ENCODE data around the gene RXFP1.

Gene RXFP1

GRCh38 chr4:158521484-158522088 is at the start of gene RXFP1:
TSS of gene RXFP1 (plus strand) at chr4:158521882. CDS start at chr4:158521977, 95 bp downstream.
- DNase-seq, result no peak

DNA sequence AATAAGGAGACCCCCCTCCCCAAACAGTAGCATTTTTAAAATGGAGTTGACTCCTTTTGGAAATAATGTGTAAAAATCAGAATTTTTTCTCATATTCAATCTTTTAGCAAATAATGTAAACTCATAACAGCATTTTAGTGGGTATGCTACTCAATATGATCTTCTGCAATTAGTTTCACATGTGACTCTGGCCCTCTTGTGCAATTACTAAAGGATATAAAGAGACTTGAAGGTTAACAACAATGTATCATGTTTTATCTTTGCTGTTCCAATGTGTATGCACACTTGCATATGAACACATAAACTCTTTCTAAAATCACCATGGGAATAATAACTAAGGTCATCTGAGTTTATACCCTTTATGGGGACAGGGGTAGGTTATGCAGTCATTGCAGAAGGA is 39.9 kb upstream of the RXFP1 start:
- no peak for DNase-seq

DNA sequence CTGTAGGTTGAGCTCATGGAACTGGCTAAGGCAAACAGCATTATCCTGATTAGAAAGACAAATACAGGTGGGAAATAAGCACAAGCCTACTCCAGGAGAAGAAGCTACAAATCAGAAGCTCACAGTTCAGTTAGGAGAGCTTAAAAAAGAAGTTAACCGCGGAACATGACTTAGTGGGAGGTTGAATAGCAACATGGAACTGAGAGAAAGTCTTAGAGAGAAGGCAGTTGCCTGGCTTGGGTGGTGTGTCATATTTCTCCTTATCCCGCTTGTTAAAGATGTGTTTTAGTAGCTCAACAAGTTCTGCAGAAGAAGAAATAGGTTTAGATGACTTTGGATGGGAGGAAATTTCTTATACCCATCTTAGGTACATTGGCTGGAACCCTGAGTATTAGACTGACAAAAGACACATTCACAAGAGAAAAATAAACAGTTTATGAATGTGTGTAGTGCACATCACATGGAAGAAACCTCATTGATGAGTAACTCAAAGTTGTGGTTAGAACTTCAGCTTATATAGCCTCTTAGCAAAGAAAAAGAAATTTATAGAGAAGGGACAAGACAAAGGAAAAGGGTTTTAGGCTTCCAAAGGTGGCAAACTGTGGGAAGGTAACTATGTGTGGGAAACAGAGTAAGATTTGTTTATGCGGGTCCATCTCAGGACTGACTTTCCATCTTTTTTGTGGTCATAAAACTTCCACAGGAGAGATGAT is 37.4 kb upstream of the RXFP1 start:
- no peak for DNase-seq

DNA sequence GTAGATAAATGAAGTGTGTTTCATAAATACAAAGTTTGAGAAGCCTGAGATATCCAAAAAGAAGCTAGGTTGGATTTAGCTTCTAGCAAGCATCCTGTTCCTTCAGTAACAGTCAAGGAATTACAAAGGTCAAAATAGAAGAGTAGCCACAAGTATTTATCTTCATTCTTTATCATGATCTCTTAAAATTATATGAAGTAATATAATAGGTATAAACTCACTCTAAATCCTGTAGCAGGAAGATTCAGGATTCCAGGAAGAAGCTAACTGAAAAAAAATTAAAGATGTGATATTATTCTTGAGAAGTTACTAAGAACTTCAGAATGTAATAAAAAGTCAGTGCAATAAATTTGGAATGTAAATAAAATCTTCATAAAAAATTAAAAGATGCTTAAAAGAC is 31.1 kb upstream of the RXFP1 start:
- no peak for DNase-seq

GRCh38 chr4:158492391-158492790 is 29.3 kb upstream of the RXFP1 start:
- DNase-seq, result no peak

- DNase-seq, result no peak
Measured at GRCh38 chr4:158496030-158496741, 25.5 kb upstream of the RXFP1 start.

- DNase-seq, result no peak
Measured at GRCh38 chr4:158500054-158500453, 21.6 kb upstream of the RXFP1 start.

GRCh38 chr4:158513256-158513655 is 8.4 kb upstream of the RXFP1 start:
- DNase-seq, result no peak

DNA sequence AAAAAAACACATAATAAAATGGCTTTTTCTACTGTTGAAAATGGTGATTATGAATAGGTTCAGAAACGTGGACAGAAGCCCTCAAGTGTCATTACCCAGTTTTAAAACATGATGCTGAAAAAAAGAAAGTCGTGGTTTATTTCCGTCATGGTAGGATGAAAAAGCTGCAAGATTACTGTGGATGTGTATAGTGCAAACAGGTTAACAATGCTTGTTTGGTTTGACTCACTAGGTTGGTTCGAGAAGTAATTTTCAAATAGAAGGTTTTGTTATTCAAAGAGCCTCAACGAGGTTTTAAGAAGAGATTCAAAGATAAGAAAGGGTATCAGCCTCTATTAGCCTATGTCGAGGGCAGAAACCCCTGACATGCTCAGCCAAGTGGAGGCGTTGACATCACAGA is 2.5 kb upstream of the RXFP1 start:
- DNase-seq, result no peak

GRCh38 chr4:158523990-158524535 is 2.4 kb downstream of the RXFP1 start:
- no peak for DNase-seq

DNA sequence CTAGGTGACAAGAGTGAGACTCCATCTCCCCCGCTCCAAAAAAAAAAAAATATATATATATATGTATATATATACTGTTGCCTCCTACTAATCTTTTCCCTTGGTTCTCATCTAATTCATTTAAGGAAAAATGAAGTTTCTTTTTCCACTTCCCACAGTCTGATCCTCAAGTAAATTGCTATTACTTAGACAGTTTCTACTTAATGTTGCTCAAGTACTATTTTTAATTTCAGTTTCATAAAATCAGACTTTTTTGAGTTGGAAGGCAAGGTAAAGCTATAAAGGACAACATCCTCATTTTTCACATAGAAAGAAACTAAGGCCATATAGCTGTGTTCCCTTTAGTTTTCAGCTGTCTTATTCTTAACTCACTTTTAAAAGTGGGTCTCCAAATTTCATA is 5.8 kb downstream of the RXFP1 start:
- no peak for DNase-seq

DNA sequence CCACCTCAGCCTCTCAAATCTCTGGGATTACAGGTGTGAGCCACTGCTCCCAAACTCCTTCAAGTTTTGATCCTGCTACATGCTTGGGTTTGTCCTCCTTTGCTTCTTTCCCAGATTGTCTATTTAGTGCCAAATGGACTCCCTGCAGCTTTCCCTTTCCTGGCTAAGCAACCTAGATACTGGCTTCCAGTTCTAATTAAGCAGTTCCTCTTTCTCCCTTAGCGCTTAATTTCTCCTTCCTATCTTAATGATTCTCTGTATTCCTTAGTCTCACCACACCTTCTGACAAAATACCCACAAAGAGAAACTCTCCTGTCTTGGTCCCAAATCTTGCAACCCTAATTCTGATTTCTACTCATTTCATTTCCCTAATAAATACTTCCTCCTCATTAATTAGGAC is 7.8 kb downstream of the RXFP1 start:
- DNase-seq, result no peak

DNA sequence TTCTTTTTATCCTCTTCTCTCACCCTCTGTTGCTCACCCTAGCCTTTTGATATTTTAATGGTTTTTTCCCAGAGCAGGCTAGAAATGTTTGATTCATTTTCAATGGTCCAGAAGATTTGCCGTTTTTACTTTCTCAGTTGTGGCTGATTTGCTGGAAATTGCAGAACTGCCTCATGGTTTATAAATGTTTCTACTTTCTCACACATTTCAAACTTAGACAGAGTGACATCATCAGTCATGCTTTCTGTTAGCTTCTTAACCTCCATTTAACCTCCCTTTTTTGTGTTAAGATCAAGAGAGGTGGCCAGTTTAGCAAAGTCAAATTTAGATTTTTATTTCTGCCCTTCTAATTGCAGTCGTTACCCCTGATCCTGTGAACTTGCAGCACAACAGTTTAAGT is 8.7 kb downstream of the RXFP1 start:
- no peak for DNase-seq

GRCh38 chr4:158530898-158531297 is 9.2 kb downstream of the RXFP1 start:
- DNase-seq, result no peak

- DNase-seq, result no peak
Measured at GRCh38 chr4:158532556-158533231, 11.0 kb downstream of the RXFP1 start.

DNA sequence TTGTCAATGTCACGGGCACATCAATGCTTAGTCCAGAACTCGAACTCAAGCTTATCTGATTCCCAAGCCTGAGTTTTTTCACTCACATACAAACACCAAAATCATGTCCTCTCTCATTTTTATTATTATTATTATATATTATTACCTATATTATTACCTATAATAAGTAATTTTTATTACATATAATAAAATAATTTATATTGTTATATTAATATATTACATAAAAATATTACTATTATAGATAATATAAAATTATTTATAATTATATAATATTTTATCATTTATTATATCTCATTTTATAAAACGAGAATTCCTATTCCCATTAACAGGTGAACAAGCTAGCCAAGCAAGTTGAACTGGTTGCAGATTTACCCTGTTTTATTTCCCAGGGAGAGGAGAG is 13.0 kb downstream of the RXFP1 start:
- no peak for DNase-seq

DNA sequence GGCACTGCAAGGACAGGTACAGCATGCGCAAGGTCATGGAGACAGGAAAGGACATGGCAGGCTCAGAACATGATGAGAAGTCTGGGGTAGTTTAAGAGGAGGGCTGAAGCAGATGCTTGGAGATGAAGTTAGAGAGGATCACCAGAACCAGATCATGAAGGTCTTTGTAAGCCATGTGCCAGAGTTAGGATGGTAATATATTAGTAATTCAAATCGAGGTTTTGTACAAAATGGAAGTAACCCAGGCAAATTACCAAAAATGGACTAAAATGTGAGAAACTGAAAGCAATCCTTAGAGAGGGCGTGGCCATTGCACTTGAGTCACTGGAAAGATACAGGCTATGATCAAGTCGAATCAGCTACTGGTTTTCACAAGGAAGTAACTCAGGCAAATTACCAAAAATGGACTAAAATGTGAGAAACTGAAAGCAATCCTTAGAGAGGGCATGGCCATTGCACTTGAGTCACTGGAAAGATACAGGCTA is 13.5 kb downstream of the RXFP1 start:
- no peak for DNase-seq

- no peak for DNase-seq
Measured at GRCh38 chr4:158536833-158537232, 15.2 kb downstream of the RXFP1 start.

GRCh38 chr4:158538176-158538575 is 16.5 kb downstream of the RXFP1 start:
- DNase-seq, result no peak

- DNase-seq, result no peak
Measured at GRCh38 chr4:158538911-158539310, 17.2 kb downstream of the RXFP1 start.

DNA sequence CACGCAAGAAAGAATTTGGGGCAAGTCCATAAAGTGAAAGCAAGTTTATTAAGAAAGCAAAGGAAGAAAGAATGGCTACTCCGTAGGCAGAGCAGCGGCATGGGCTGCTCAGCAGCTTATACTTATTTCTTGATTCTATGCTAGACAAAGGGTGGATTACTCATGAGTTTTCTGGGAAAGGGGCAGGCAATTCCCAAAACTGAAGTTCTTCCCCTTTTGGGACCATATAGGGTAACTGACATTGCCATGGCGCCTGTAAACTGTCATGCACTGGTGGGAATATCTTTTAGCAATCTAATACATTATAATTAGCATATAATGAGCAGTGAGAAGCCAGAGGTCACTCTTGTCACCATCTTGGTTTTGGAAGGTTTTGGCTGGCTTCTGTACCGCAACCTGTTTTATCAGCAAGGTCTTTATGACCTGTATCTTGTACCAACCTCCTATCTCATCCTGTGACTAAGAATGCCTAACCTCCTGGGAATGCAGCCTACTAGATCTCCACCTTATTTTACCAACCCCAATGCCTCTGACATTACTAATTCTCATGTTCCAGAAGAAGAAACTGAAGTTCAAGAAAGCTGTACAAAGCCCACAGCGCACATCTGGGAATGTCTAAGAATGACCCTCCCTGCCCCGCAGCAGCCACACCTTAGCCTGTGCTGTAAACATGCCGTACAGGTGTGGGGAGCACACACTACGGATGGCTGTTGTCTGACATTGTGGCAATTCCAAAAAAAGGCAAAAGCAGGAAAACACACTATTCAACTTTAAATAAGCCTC is 18.6 kb downstream of the RXFP1 start:
- DNase-seq, result no peak

GRCh38 chr4:158541506-158541905 is 19.8 kb downstream of the RXFP1 start:
- DNase-seq, result no peak

All from NCI-H524 (cell line).